Germinal center (tissue), 1 donor: Measurements from ENCODE around the gene ATP2B3.
A peak's percentile ranks its signal among the peaks of the same experiment; 100 is the strongest.
"Not testable (repeated sequence)": the region's sequence is repeated elsewhere in the genome, so short reads cannot be mapped to it uniquely, and the experiment has no call there.

Source experiments
- DNase-seq: peaks from one replicate; pipeline ENCODE4 v3.0.0; 2012; ENCODE audit warnings: mixed read lengths, low spot score

ATP2B3 gene

GRCh38 chrX:153595859-153596857 lies 78.7 kb downstream of the ATP2B3 start:
- peak; percentile 15 for DNase-seq

- DNase-seq = peak; percentile 15
Observed at GRCh38 chrX:153596981-153597750, 79.7 kb downstream of the ATP2B3 start.

GRCh38 chrX:153598541-153599191 lies 81.2 kb downstream of the ATP2B3 start, which contains the start of gene CCNQ:
TSS of gene CCNQ (minus strand) at chrX:153599139. CDS start at chrX:153599073, 66 bp downstream.
- DNase-seq = no peak

GRCh38 chrX:153599192-153600031 lies 82.0 kb downstream of the ATP2B3 start:
- DNase-seq = peak; percentile 91

GRCh38 chrX:153600032-153600373 lies 82.6 kb downstream of the ATP2B3 start:
- no peak for DNase-seq

GRCh38 chrX:153600921-153601320 lies 83.5 kb downstream of the ATP2B3 start:
- no peak for DNase-seq

GRCh38 chrX:153601511-153602110 lies 84.2 kb downstream of the ATP2B3 start:
- DNase-seq = no peak

GRCh38 chrX:153602601-153603000 lies 85.2 kb downstream of the ATP2B3 start:
- DNase-seq = no peak

- no peak for DNase-seq
Observed at GRCh38 chrX:153603131-153603656, 85.8 kb downstream of the ATP2B3 start.

GRCh38 chrX:153604666-153605380 lies 87.4 kb downstream of the ATP2B3 start:
- DNase-seq = not testable (repeated sequence)

- no peak for DNase-seq
Observed at GRCh38 chrX:153606503-153606902, 89.1 kb downstream of the ATP2B3 start.

- no peak for DNase-seq
Observed at GRCh38 chrX:153608376-153608775, 90.9 kb downstream of the ATP2B3 start.

- no peak for DNase-seq
Observed at GRCh38 chrX:153608806-153609205, 91.4 kb downstream of the ATP2B3 start.

- peak; percentile 68 for DNase-seq
Observed at GRCh38 chrX:153609917-153610835, 92.7 kb downstream of the ATP2B3 start.

GRCh38 chrX:153610836-153611213 lies 93.4 kb downstream of the ATP2B3 start:
- no peak for DNase-seq

GRCh38 chrX:153611298-153612095 lies 94.1 kb downstream of the ATP2B3 start:
- no peak for DNase-seq

GRCh38 chrX:153612413-153612812 lies 95.0 kb downstream of the ATP2B3 start:
- no peak for DNase-seq

GRCh38 chrX:153614818-153615217 lies 97.4 kb downstream of the ATP2B3 start:
- no peak for DNase-seq
